ENCODE measurements around the gene PARD6B. TPM values are rescaled to one million over a fixed set of nuclear protein-coding genes. Genes with fewer than 3 reads are reported as not detected.

The PARD6B gene
- total RNA-seq, 2 experiments from 2014 or later, result 4.3 to 6.2 TPM

- no peaks in the 10 kb centered on the region for H3K36me3 Mint-ChIP-seq (ENCODE audit: low read depth)
- peaks cover 2% of the 10 kb centered on the region for H3K27me3 Mint-ChIP-seq
- no peaks in the 10 kb centered on the region for H3K9me3 Mint-ChIP-seq
- CTCF ChIA-PET, result no interaction called here
- no peak overlapping the region for H3K27ac Mint-ChIP-seq
- no peaks in the 10 kb centered on the region for H3K4me1 Mint-ChIP-seq
- POLR2A ChIA-PET, result interaction anchor here (0.6 kb wide), 1 partner anchor 9 kb away, joined by 3 read pairs; the partner anchor contains the start of gene PARD6B
- no peak overlapping the region for H3K4me3 Mint-ChIP-seq
- DNase-seq, result no peak
Measured at GRCh38 chr20:50722424-50723155, 8.8 kb upstream of the PARD6B start.

- Mint-ChIP-seq H3K9me3 (no peaks in the 10 kb centered on the region), H3K36me3 (ENCODE audit: low read depth) (no peaks in the 10 kb centered on the region), H3K27me3 (no peaks in the 10 kb centered on the region), H3K4me1 (no peaks in the 10 kb centered on the region), H3K27ac (no peak overlapping the region), H3K4me3 (no peak overlapping the region)
- CTCF ChIA-PET, result no interaction called here
- POLR2A ChIA-PET, result no interaction called here
- DNase-seq, result no peak
Measured at GRCh38 chr20:50723672-50724071, 7.7 kb upstream of the PARD6B start.

- no peak for DNase-seq
- H3K4me1 Mint-ChIP-seq, result no peaks in the 10 kb centered on the region
- H3K27ac Mint-ChIP-seq, result no peak overlapping the region
- H3K4me3 Mint-ChIP-seq, result no peak overlapping the region
- H3K9me3 Mint-ChIP-seq, result no peaks in the 10 kb centered on the region
- H3K27me3 Mint-ChIP-seq, result no peaks in the 10 kb centered on the region
- POLR2A ChIA-PET, result no interaction called here
- CTCF ChIA-PET, result interaction anchor here (2.1 kb wide), 1 partner anchor 25 kb away, joined by 10 read pairs; no protein-coding TSS in a partner anchor
- no peaks in the 10 kb centered on the region for H3K36me3 Mint-ChIP-seq (ENCODE audit: low read depth)
Measured at GRCh38 chr20:50724112-50724725, 7.2 kb upstream of the PARD6B start.

GRCh38 chr20:50724851-50725723, 6.3 kb upstream of the PARD6B start:
- ChIA-PET POLR2A (no interaction called here), CTCF (interaction anchor here (1.4 to 2.1 kb wide), 2 partner anchors 24 to 68 kb away, joined by 5 to 10 read pairs; no protein-coding TSS in a partner anchor)
- no peak overlapping the region for H3K27ac Mint-ChIP-seq
- DNase-seq, result no peak
- no peaks in the 10 kb centered on the region for H3K9me3 Mint-ChIP-seq
- no peak overlapping the region for H3K4me3 Mint-ChIP-seq
- no peaks in the 10 kb centered on the region for H3K27me3 Mint-ChIP-seq
- no peaks in the 10 kb centered on the region for H3K36me3 Mint-ChIP-seq (ENCODE audit: low read depth)
- peaks cover 3% of the 10 kb centered on the region for H3K4me1 Mint-ChIP-seq

GRCh38 chr20:50725724-50726005, 5.7 kb upstream of the PARD6B start:
- H3K36me3 Mint-ChIP-seq (ENCODE audit: low read depth), result no peaks in the 10 kb centered on the region
- peaks cover 8% of the 10 kb centered on the region for H3K4me1 Mint-ChIP-seq
- no peaks in the 10 kb centered on the region for H3K27me3 Mint-ChIP-seq
- ChIA-PET CTCF (interaction anchor here (1.4 to 2.1 kb wide), 2 partner anchors 24 to 68 kb away, joined by 5 to 10 read pairs; no protein-coding TSS in a partner anchor), POLR2A (no interaction called here)
- no peak overlapping the region for H3K27ac Mint-ChIP-seq
- H3K4me3 Mint-ChIP-seq, result no peak overlapping the region
- no peaks in the 10 kb centered on the region for H3K9me3 Mint-ChIP-seq
- DNase-seq, result no peak

- Mint-ChIP-seq H3K4me1 (peaks cover 12% of the 10 kb centered on the region), H3K9me3 (no peaks in the 10 kb centered on the region), H3K36me3 (ENCODE audit: low read depth) (no peaks in the 10 kb centered on the region), H3K4me3 (no peak overlapping the region), H3K27ac (no peak overlapping the region), H3K27me3 (no peaks in the 10 kb centered on the region)
- DNase-seq, result no peak
- CTCF ChIA-PET, result no interaction called here
- POLR2A ChIA-PET, result no interaction called here
Measured at GRCh38 chr20:50726955-50727791, 4.2 kb upstream of the PARD6B start.

GRCh38 chr20:50727792-50728485, 3.4 kb upstream of the PARD6B start:
- Mint-ChIP-seq H3K4me1 (peaks cover 20% of the 10 kb centered on the region), H3K27me3 (no peaks in the 10 kb centered on the region), H3K4me3 (no peak overlapping the region), H3K9me3 (no peaks in the 10 kb centered on the region), H3K27ac (no peak overlapping the region), H3K36me3 (ENCODE audit: low read depth) (no peaks in the 10 kb centered on the region)
- ChIA-PET POLR2A (interaction anchor here (1.1 kb wide), 1 partner anchor 230 kb away, joined by 3 read pairs; the partner anchor contains the start of genes DPM1 and MOCS3), CTCF (interaction anchor here (2.1 kb wide), 1 partner anchor 21 kb away, joined by 8 read pairs; no protein-coding TSS in a partner anchor)
- no peak for DNase-seq

- peaks cover 23% of the 10 kb centered on the region for H3K4me1 Mint-ChIP-seq
- H3K27ac Mint-ChIP-seq, result no peak overlapping the region
- CTCF ChIA-PET, result interaction anchor here (2.1 kb wide), 1 partner anchor 21 kb away, joined by 8 read pairs; no protein-coding TSS in a partner anchor
- no peaks in the 10 kb centered on the region for H3K9me3 Mint-ChIP-seq
- H3K27me3 Mint-ChIP-seq, result no peaks in the 10 kb centered on the region
- H3K4me3 Mint-ChIP-seq, result no peak overlapping the region
- POLR2A ChIA-PET, result interaction anchor here (1.1 kb wide), 1 partner anchor 230 kb away, joined by 3 read pairs; the partner anchor contains the start of genes DPM1 and MOCS3
- DNase-seq, result no peak
- no peaks in the 10 kb centered on the region for H3K36me3 Mint-ChIP-seq (ENCODE audit: low read depth)
Measured at GRCh38 chr20:50728486-50728980, 2.8 kb upstream of the PARD6B start.

- Mint-ChIP-seq H3K27me3 (no peaks in the 10 kb centered on the region), H3K36me3 (ENCODE audit: low read depth) (no peaks in the 10 kb centered on the region), H3K9me3 (no peaks in the 10 kb centered on the region), H3K4me3 (no peak overlapping the region), H3K27ac (no peak overlapping the region), H3K4me1 (peaks cover 26% of the 10 kb centered on the region)
- ChIA-PET POLR2A (interaction anchor here (0.6 to 1.1 kb wide), 3 partner anchors 229 to 1703 kb away, joined by 3 read pairs; partner anchors contain the start of genes DPM1 and MOCS3), CTCF (interaction anchor here (2.1 kb wide), 1 partner anchor 20 kb away, joined by 8 read pairs; no protein-coding TSS in a partner anchor)
- DNase-seq, result no peak
Measured at GRCh38 chr20:50728981-50729874, 2.2 kb upstream of the PARD6B start.

GRCh38 chr20:50729901-50730764, 1.2 kb upstream of the PARD6B start:
- Mint-ChIP-seq H3K4me1 (peaks cover 26% of the 10 kb centered on the region), H3K9me3 (no peaks in the 10 kb centered on the region), H3K36me3 (ENCODE audit: low read depth) (no peaks in the 10 kb centered on the region), H3K4me3 (peak overlapping the region; percentile 86), H3K27ac (no peak overlapping the region), H3K27me3 (no peaks in the 10 kb centered on the region)
- POLR2A ChIA-PET, result interaction anchor here (0.6 to 1.0 kb wide), 2 partner anchors 228 to 1702 kb away, joined by 3 read pairs; partner anchors contain the start of gene DPM1
- CTCF ChIA-PET, result interaction anchor here (2.1 kb wide), 1 partner anchor 19 kb away, joined by 8 read pairs; no protein-coding TSS in a partner anchor
- DNase-seq, result no peak
